Right cardiac atrium (tissue), 5 donors: ENCODE measurements around the gene UGT1A7. TPM values are rescaled to one million over a fixed set of nuclear protein-coding genes. Genes with fewer than 3 reads are reported as not detected.
"Not testable (repeated sequence)": the region's sequence is repeated elsewhere in the genome, so short reads cannot be mapped to it uniquely, and the experiment has no call there.

Experiments
- ATAC-seq, 2 donors: fragments of 200-7000 bp; cut with Tn5 transposase; one replicate each; pipeline versions ENCODE4 v1.8.0 to v1.9.1; 2020; ENCODE audit warnings: moderate library complexity in 2 of 2, mild to moderate bottlenecking in 1 of 2
- DNase-seq, 3 donors: peaks; one replicate each; pipeline ENCODE4 v3.0.0-alpha.2; 2020
- H3K27ac ChIP-seq: one replicate; pipeline ENCODE4 v1.5.1; 2013; ENCODE audit warnings: mild to moderate bottlenecking, low read length, control low read depth, moderate library complexity
- H3K27me3 ChIP-seq: one replicate; pipeline ENCODE4 v1.6.1; 2013; ENCODE audit not compliant: control insufficient read depth, insufficient read depth
- H3K4me1 ChIP-seq: one replicate; pipeline ENCODE4 v1.6.1; 2013; ENCODE audit warnings: low read length; ENCODE audit not compliant: control insufficient read depth, insufficient read depth
- H3K4me3 ChIP-seq: one replicate; pipeline ENCODE4 v1.5.1; 2013; ENCODE audit warnings: low read length, control low read depth
- H3K9me3 ChIP-seq: one replicate; pipeline ENCODE4 v1.6.1; 2013; ENCODE audit warnings: low read length; ENCODE audit not compliant: control insufficient read depth
- WGBS: extraction: QIAGEN DNeasy Blood & Tissue Kit; methylation state at CpG from one replicate; pipeline ENCODE4 v1.1.7; 2013; 5-methylcytosine and 5-hydroxymethylcytosine counted together
- intact Hi-C, 4 donors: fragments of 100-400 bp; cut with DNase I; formaldehyde crosslinking; loops; one replicate each; pipeline versions ENCODE4 v1.11.0 to v1.14.0; 2022 to 2023
- polyA plus RNA-seq: library from polyadenylated mRNA; stranded (reverse); fragments of 200-250 nt; gene quantifications from one replicate; pipeline ENCODE4 v1.2.3, GENCODE V29; 2013
- total RNA-seq, 4 donors: library from RNA; stranded (reverse); fragmentation: NEBNext Ultra II Directional; extraction: Animal tissue kit (Norgen Biotek cat#: 25700); gene quantifications; one replicate each; pipeline ENCODE4 v1.2.1, GENCODE V29; 2021
- donor health status: healthy with polysubstance abuse.
- donor health status: DM: no; HTN: yes; CAD: no.
- donor health status: DM: no; HTN: no; CAD: no.
- donor health status: DM: no; HTN: yes; CAD: no; lungs with severe emphysema.
- donor health status: DM: yes; HTN: yes; CAD: no.

UGT1A7 gene
- total and polyA plus RNA-seq, 5 donors: not detected

DNA sequence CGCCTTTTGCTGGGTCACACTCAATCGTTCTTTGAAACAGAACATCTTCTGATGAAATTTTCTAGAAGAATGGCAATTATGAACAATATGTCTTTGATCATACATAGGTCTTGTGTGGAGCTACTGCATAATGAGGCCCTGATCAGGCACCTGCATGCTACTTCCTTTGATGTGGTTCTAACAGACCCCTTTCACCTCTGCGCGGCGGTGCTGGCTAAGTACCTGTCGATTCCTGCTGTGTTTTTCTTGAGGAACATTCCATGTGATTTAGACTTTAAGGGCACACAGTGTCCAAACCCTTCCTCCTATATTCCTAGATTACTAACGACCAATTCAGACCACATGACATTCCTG is 31.5 kb downstream of the UGT1A7 start:
- Histone ChIP-seq H3K9me3 (no peaks in the 10 kb centered on the region), H3K4me1 (no peaks in the 10 kb centered on the region), H3K27me3 (no peaks in the 10 kb centered on the region), H3K27ac (no peak overlapping the region), H3K4me3 (no peak overlapping the region)
- ATAC-seq (no peak), DNase-seq (no peak)
- intact Hi-C loops: no loop called here
- 81% methylated on average over 7 of the region's 7 CpGs for whole genome bisulfite sequencing

DNA sequence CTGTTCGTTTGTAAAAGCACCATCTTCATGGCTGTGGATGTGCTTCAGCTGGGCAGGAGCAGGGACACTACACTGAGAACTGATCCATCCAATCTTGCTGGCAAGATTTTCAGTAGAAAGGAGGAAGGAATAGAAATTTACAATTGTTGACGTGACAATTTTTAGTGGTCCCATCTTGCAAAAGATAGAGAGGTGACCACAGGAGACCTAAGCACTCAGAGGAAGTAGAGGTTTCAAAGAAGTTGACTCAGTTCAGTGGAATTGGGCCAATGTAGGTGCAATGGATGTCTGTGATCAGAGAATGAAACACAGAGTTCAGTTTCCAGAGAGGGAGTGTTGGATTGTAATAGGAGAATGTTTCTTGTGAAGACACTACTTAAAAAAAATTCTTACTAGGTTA is 32.4 kb downstream of the UGT1A7 start:
- Histone ChIP-seq H3K4me3 (no peak overlapping the region), H3K9me3 (no peaks in the 10 kb centered on the region), H3K27me3 (no peaks in the 10 kb centered on the region), H3K27ac (no peak overlapping the region), H3K4me1 (no peaks in the 10 kb centered on the region)
- WGBS: 67% methylated on average over 2 of the region's 2 CpGs
- intact Hi-C loops: no loop called here
- DNase-seq: no peak
- ATAC-seq: no peak

DNA sequence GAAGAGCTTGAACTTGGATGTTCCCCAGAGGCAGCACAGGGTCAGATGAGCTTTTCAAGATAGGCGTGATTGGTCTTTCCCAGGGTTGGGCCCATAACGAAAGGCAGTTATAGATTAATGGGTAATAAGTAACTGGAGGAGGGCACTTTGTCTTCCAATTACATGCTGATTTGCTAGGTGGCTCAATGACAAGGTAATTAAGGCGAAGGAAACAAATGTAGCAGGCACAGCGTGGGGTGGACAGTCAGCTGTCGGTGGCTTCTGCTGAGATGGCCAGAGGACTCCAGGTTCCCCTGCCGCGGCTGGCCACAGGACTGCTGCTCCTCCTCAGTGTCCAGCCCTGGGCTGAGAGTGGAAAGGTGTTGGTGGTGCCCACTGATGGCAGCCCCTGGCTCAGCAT is 36.9 kb downstream of the UGT1A7 start, which contains the start of gene UGT1A4:
Gene UGT1A4, plus strand, starts transcription at position 185 of the 400 bp plus-strand sequence. Its CDS starts 85 bp downstream, at position 270.
- no peak for DNase-seq
- Histone ChIP-seq H3K27me3 (no peaks in the 10 kb centered on the region), H3K4me1 (no peaks in the 10 kb centered on the region), H3K27ac (no peak within 1 kb of the TSS), H3K4me3 (no peak within 1 kb of the TSS), H3K9me3 (no peaks in the 10 kb centered on the region)
- intact Hi-C loops: no loop called here
- WGBS: 83% methylated on average over 7 of the region's 7 CpGs
- no peak for ATAC-seq

DNA sequence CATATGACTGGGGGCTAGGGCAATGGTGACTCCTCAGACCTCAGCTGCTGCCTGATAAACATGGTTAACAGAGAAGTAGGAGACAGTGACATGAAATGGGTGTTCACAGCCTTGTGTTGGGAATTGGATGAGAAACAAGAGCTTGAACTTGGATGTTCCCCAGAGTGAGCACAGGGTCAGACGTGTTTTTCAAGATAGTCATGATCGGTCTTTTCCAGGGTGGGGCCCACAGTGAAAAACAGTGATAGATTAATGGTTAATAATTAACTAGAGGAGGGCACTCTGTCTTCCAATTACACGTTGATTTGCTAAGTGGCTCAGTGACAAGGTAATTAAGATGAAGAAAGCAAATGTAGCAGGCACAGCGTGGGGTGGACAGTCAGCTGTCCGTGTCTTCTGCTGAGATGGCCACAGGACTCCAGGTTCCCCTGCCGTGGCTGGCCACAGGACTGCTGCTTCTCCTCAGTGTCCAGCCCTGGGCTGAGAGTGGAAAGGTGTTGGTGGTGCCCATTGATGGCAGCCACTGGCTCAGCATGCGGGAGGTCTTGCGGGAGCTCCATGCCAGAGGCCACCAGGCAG is 47.1 kb downstream of the UGT1A7 start, which contains the start of gene UGT1A3:
Gene UGT1A3, plus strand, starts transcription at position 320 of the 579 bp plus-strand sequence. Its CDS starts 85 bp downstream, at position 405.
- H3K4me3 ChIP-seq: no peak within 1 kb of the TSS
- H3K27me3 ChIP-seq: no peaks in the 10 kb centered on the region
- WGBS: 74% methylated on average over 8 of the region's 8 CpGs
- no peaks in the 10 kb centered on the region for H3K9me3 ChIP-seq
- ATAC-seq (no peak), DNase-seq (no peak)
- H3K27ac ChIP-seq: no peak within 1 kb of the TSS
- intact Hi-C loops: no loop called here
- H3K4me1 ChIP-seq: no peaks in the 10 kb centered on the region

DNA sequence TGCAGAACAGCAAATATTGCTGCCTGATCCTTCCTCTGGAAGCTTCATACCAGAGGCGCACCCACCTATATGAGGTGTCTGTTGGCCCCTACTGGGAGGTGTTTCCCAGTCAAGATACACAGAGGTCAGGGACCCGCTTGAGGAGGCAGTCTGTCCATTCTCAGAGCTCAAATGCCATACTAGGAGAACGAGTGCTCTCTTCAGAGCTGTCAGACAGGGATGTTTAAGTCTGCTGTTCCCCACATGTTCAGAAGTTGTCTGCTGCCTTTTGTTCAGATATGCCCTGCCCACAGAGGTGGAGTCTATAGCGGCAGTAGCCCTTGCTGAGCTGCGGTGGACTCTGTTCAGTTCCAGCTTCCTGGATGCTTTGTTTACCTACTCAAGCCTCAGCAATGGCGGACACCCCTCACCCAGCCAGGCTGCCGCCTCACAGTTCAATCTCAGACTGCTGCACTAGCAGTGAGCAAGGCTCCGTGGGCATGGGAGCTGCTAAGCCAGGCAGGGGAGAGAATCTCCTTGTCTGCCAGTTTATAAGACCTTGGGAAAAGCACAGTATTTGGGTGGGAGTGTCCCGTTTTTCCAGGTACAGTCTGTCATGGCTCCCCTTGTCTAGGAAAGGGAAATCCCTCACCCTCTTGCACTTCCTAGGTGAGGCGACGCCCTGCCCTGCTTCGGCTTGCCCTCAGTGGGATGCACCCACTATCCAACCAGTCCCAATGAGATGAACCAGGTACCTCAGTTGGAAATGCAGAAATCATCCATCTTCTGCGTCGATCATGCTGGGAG is 55.4 kb downstream of the UGT1A7 start:
- H3K9me3 ChIP-seq, H3K27ac ChIP-seq, intact Hi-C loops, H3K4me1 ChIP-seq, H3K4me3 ChIP-seq, DNase-seq, ATAC-seq, H3K27me3 ChIP-seq: not testable (repeated sequence)
- 82% methylated on average over 14 of the region's 14 CpGs for WGBS

DNA sequence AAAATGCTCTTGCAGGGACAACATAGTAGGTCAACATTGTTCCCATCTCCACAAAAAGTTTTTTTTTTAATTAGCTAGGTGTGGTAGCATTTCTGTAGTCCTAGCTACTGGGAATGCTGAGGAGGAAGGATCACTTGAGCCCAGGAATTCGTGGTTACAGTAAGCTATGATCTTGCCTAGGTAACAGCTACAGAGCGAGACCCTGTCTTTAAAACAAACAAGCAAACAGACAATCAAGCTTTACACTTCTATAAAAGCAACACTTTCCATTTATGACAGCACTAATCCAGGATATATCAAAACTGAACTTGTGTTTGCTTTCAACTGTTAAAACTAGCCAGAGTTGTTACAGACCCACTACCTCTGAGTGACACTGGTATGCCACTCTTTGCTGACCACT is 59.2 kb downstream of the UGT1A7 start:
- no peaks in the 10 kb centered on the region for H3K4me1 ChIP-seq
- no peaks in the 10 kb centered on the region for H3K9me3 ChIP-seq
- no peak for DNase-seq
- intact Hi-C loops: no loop called here
- H3K27ac ChIP-seq: no peak overlapping the region
- no peak overlapping the region for H3K4me3 ChIP-seq
- H3K27me3 ChIP-seq: no peaks in the 10 kb centered on the region
- no peak for ATAC-seq
- WGBS: 56% methylated on average over 2 of the region's 2 CpGs

DNA sequence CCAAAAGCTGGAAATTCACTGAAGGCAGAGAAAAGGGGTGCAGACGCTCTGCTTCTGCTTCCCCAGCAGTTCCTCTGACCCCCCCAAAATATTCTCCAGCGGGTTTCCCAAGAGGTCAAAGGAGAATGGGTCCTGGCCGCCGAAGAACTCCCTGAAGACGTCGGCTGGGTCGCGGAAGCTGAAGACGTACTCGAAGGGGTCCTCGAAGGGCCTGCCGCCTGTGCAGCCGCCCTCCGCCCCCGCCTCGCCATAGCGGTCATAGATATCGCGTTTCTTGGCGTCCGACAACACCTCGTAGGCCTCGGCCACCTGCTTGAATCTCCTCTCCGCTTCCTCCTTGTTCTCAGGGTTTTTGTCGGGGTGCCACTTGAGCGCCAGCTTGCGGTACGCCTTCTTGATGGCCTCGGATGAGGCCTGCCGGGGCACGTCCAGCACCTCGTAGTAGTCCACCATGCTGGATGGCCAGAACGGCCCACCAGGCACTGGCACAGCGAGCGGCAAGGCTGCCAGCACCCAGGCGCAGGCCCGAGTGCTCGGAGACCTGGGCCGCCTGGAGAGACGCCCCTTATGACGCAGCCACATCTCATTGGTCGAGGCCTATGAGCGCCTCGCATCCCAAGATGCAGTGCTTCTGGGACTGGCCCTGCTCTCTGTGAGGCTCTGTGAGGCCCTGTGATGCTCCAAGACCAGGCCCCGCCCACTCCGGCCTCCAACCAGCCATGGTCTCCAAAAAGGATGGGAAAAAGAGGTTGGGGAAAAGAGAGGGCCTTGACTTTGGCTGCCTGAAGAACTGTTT is 62.0 kb downstream of the UGT1A7 start:
- no peak overlapping the region for H3K4me3 ChIP-seq
- H3K27me3 ChIP-seq: no peaks in the 10 kb centered on the region
- H3K27ac ChIP-seq: no peak overlapping the region
- 92% methylated on average over 45 of the region's 46 CpGs for WGBS
- intact Hi-C loops: no loop called here
- ATAC-seq (no peak), DNase-seq (no peak)
- no peaks in the 10 kb centered on the region for H3K4me1 ChIP-seq
- H3K9me3 ChIP-seq: no peaks in the 10 kb centered on the region

DNA sequence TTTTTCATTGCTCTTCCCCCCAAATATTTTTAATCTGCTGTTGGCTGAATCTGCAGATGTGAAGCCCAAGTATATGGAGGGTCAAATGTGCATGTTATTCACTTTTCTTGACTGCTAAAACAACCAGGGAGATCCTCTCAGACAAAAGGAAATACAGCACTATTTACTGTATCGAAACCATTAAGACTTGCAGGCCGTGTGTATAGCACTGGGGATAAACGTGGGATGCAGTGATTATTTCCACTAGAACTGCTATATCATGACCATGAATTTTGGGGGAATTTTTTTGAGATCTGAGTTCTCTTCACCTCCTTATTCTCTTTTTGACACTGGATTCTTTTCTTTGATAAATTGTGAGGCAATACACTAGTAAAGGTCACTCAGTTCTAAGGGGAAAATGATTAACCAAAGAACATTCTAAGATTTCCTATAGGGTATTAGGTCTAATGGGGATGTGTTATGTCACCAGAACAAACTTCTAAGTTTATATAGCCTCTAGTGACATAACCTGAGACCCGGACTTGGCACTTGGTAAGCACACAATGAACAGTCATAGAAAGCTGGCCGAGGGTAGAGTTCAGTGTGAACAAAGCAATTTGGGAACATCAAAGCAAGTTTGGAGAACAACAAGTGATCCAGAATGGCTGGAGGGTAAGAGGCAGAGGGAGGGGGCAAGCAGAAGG is 63.5 kb downstream of the UGT1A7 start:
- WGBS: 77% methylated on average over 5 of the region's 5 CpGs
- Histone ChIP-seq H3K4me1 (no peaks in the 10 kb centered on the region), H3K9me3 (no peaks in the 10 kb centered on the region), H3K27ac (no peak overlapping the region), H3K4me3 (no peak overlapping the region), H3K27me3 (no peaks in the 10 kb centered on the region)
- ATAC-seq (no peak), DNase-seq (no peak)
- intact Hi-C loops: no loop called here

DNA sequence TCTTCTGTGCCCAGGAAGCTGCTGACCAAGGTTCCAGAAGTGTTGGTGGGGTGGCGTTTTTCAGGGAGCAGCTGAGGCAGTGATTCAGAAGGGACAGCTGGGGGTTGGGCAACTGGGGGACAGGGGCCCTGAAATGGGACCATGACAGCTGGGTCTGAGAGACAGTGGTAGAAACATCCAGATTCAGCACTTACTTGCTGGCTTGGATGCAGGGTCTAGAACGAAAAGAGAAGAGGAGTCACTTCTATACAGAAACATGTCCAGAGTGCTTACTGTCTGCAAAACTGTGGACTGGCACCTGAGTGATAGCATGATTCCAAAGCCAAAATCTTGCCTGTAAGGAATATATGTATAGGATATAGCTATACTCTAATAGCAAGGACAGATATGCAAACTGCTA is 64.1 kb downstream of the UGT1A7 start:
- intact Hi-C loops, DNase-seq, H3K27me3 ChIP-seq, H3K4me1 ChIP-seq, H3K9me3 ChIP-seq, H3K27ac ChIP-seq, ATAC-seq, H3K4me3 ChIP-seq: not testable (repeated sequence)
- 61% methylated on average over 2 of the region's 2 CpGs for WGBS

DNA sequence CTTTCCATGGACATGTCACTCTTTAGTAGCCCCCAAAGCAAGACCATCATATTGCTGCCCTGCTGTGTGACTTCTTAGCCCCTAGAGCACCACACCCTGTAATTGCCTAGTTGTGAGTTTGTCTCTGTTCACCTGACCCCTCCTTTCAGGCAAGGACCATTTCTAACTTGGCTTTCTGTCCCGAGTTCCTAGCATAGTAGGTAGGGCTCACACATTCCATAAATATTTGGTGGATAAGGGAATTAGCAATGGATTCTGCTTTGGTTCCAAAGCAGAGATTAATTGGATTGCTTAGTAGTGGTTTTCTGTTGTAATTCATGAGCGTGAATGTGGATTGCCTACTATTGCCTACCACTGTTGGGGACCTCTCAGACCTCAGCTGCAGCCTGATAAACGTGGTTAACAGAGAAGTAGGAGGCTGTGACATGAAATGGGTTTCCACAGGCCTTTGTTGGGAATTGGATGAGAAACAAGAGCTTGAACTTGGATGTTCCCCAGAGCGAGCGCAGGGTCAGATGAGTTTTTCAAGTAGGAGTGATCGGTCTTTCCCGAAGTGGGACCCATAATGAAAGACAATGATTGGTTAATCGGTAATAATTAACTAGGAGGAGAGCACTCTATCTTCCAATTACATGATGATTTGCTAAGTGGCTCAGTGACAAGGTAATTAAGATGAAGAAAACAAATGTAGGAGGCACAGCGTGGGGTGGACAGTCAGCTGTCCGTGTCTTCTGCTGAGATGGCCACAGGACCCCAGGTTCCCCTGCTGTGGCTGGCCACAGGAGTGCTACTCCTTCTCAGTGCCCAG is 65.0 kb downstream of the UGT1A7 start:
- DNase-seq: no peak
- 71% methylated on average over 10 of the region's 10 CpGs for WGBS
- Histone ChIP-seq H3K9me3 (peaks cover 2% of the 10 kb centered on the region), H3K27ac (no peak overlapping the region), H3K4me1 (no peaks in the 10 kb centered on the region), H3K27me3 (no peaks in the 10 kb centered on the region), H3K4me3 (no peak overlapping the region)
- no peak for ATAC-seq
- intact Hi-C loops: no loop called here
